Endothelial cell (in vitro differentiated cells): ENCODE data around the gene KMT2E. TPM values are rescaled to one million over a fixed set of nuclear protein-coding genes. Genes with fewer than 3 reads are reported as not detected.

ENCODE experiments used
- DNase-seq: peaks from one replicate; pipeline ENCODE4 v3.0.0; 2021; ENCODE audit warnings: low spot score
- H3K27ac Mint-ChIP-seq: one replicate; pipeline ENCODE4 v1.8.0; 2021; ENCODE audit warnings: mixed read lengths, inconsistent platforms; ENCODE audit not compliant: unreplicated experiment
- H3K27me3 Mint-ChIP-seq: one replicate; pipeline ENCODE4 v1.8.0; 2021; ENCODE audit warnings: mild to moderate bottlenecking, moderate library complexity, mixed read lengths, inconsistent platforms; ENCODE audit not compliant: unreplicated experiment
- H3K36me3 Mint-ChIP-seq: one replicate; pipeline ENCODE4 v1.8.0; 2021; ENCODE audit warnings: mild to moderate bottlenecking, low read depth, mixed read lengths, inconsistent platforms; ENCODE audit not compliant: unreplicated experiment
- H3K4me1 Mint-ChIP-seq: one replicate; pipeline ENCODE4 v1.8.0; 2021; ENCODE audit warnings: mild to moderate bottlenecking, mixed read lengths, inconsistent platforms; ENCODE audit not compliant: unreplicated experiment
- H3K4me3 Mint-ChIP-seq: one replicate; pipeline ENCODE4 v1.8.0; 2021; ENCODE audit warnings: mild to moderate bottlenecking, mixed read lengths, inconsistent platforms; ENCODE audit not compliant: unreplicated experiment
- H3K9me3 Mint-ChIP-seq: one replicate; pipeline ENCODE4 v1.8.0; 2021; ENCODE audit warnings: mixed read lengths, inconsistent platforms; ENCODE audit not compliant: unreplicated experiment
- long read RNA-seq: library from polyadenylated mRNA; unstranded; transcript quantifications from one replicate; pipeline ENCODE4 v2.0.0, GENCODE V29; 2020; ENCODE audit not compliant: unreplicated experiment
- total RNA-seq: library from RNA; stranded (reverse); fragmentation: NEBNext Ultra II Directional; extraction: Animal tissue kit (Norgen Biotek cat#: 25700); gene quantifications from one replicate; pipeline ENCODE4 v1.2.1, GENCODE V29; 2021; ENCODE audit not compliant: unreplicated experiment
- TF ChIP-seq, protein P1 (sequence below): fragments of 200-600 bp; sonication (generic); IDR thresholded peaks from one replicate; pipeline ENCODE4 v1.5.0; 2021; ENCODE audit warnings: antibody characterized with exemption; ENCODE audit not compliant: unreplicated experiment

The KMT2E gene, protein sequence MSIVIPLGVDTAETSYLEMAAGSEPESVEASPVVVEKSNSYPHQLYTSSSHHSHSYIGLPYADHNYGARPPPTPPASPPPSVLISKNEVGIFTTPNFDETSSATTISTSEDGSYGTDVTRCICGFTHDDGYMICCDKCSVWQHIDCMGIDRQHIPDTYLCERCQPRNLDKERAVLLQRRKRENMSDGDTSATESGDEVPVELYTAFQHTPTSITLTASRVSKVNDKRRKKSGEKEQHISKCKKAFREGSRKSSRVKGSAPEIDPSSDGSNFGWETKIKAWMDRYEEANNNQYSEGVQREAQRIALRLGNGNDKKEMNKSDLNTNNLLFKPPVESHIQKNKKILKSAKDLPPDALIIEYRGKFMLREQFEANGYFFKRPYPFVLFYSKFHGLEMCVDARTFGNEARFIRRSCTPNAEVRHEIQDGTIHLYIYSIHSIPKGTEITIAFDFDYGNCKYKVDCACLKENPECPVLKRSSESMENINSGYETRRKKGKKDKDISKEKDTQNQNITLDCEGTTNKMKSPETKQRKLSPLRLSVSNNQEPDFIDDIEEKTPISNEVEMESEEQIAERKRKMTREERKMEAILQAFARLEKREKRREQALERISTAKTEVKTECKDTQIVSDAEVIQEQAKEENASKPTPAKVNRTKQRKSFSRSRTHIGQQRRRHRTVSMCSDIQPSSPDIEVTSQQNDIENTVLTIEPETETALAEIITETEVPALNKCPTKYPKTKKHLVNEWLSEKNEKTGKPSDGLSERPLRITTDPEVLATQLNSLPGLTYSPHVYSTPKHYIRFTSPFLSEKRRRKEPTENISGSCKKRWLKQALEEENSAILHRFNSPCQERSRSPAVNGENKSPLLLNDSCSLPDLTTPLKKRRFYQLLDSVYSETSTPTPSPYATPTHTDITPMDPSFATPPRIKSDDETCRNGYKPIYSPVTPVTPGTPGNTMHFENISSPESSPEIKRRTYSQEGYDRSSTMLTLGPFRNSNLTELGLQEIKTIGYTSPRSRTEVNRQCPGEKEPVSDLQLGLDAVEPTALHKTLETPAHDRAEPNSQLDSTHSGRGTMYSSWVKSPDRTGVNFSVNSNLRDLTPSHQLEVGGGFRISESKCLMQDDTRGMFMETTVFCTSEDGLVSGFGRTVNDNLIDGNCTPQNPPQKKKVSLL (N-terminal part only)
- total RNA-seq = 71.0 TPM
- long read RNA-seq, partial matches to known transcripts = 15 of 44 reads
- long read RNA-seq, other reads (novel, unspliced or antisense) = 25 of 44 reads

DNA sequence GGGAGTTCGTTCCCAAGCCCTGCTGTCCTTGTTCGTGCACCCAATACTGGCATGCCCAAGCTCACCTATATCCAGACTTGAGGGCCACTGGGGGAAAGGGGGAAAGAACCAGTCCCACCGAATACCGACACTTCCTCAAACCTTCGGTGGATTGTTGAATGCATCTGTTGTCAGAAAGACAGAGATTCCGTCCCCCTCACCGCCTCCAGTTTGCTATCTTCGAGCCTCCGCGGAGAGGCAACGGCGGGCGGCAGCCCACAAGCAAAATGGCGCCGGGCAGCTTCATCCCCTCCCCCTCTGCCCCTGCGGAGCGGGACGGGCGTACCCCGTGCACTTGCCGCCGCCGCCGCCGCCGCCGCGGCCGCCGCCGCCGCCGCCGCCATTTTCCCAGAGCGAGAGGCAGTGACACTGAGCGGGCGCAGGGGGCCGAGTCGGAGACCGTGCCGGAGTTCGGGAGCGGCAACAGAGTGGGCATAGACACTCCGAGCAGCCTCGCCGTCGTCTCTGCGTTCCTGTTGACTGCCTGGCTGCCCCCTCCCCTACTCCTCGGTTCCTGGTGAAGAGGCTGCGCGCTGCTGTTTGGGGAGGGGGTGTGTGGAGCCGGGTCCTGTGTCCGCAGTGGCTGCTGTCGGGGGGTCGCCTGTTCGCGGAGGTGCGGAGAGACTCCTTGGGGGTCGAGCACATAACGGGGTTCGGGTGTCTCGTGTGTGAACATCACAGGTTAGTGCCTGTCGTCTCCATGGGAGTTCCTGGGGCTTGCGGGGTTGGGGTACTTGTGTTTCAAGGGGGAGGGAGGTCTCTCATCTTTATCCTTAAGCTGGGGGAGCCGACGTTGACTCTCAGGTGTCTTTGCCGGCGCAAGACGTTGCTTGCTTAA lies at the start of gene KMT2E:
Gene KMT2E (plus strand): TSS at position 390 of the 877 bp plus-strand sequence. CDS start 26,748 bp downstream, outside the sequence.
- DNase-seq = peak; percentile 96
- Mint-ChIP-seq H3K36me3 (peaks cover 20% of the 10 kb centered on the region), H3K9me3 (peaks cover 4% of the 10 kb centered on the region), H3K4me1 (peaks cover 46% of the 10 kb centered on the region), H3K4me3 (peak within 1 kb of the TSS; percentile 100), H3K27me3 (peaks cover 33% of the 10 kb centered on the region), H3K27ac (peak within 1 kb of the TSS; percentile 100)
- TF ChIP-seq, protein P1, sequence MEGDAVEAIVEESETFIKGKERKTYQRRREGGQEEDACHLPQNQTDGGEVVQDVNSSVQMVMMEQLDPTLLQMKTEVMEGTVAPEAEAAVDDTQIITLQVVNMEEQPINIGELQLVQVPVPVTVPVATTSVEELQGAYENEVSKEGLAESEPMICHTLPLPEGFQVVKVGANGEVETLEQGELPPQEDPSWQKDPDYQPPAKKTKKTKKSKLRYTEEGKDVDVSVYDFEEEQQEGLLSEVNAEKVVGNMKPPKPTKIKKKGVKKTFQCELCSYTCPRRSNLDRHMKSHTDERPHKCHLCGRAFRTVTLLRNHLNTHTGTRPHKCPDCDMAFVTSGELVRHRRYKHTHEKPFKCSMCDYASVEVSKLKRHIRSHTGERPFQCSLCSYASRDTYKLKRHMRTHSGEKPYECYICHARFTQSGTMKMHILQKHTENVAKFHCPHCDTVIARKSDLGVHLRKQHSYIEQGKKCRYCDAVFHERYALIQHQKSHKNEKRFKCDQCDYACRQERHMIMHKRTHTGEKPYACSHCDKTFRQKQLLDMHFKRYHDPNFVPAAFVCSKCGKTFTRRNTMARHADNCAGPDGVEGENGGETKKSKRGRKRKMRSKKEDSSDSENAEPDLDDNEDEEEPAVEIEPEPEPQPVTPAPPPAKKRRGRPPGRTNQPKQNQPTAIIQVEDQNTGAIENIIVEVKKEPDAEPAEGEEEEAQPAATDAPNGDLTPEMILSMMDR = no peak

DNA sequence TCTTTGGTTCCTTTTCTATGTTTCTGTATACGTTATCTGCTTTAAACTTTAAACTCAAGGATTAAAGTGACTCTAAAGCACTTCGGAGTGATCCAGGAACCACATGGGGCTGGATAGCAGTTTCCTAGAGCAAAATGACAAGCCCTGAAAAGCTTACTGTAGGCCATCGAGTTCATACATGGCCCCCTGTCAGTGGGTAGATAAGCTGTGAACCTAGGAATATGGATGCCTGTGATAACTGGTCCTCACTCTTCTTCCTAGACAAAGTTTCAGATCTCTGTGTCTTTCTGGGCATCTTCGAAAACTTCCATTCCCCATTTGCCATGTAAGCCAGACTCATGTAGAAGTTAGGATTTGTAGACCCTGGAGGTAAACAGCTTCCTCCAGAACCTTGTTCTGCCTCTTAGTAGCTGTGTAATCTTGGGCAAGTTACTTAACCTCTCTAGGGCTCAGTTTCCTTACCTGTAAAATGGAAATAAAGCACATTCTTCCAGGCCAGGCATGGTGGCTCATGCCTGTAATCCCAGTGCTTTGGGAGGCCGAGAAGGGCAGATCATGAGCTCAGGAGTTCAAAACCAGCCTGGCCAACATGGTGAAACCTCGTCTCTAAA lies 49.3 kb upstream of the KMT2E start:
- H3K27ac Mint-ChIP-seq = no peak overlapping the region
- no peak overlapping the region for H3K4me3 Mint-ChIP-seq
- peaks cover 4% of the 10 kb centered on the region for H3K36me3 Mint-ChIP-seq
- H3K27me3 Mint-ChIP-seq = peaks cover 11% of the 10 kb centered on the region
- TF ChIP-seq, protein P1 = no peak
- H3K4me1 Mint-ChIP-seq = peaks cover 15% of the 10 kb centered on the region
- H3K9me3 Mint-ChIP-seq = no peaks in the 10 kb centered on the region
- no peak for DNase-seq

DNA sequence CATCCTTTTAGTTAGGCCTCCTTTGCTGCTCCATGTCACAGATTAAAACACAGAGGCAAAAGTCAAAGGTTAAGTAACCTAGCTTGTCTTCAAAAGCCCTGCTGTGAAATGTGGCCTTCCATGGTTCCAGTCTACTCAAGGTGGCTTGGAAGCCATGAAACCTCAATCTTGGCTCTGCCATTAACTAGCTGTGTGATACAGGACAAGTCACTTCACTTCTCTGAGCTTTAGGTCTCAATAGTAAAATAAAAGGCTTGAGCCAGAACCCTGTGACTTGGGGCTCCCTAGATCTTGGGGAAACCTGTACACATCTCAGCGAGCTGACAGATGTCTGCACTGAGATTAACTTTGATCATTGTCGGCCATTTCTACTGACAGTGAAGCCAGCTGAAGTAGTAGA lies 48.0 kb upstream of the KMT2E start:
- Mint-ChIP-seq H3K27me3 (peaks cover 11% of the 10 kb centered on the region), H3K9me3 (no peaks in the 10 kb centered on the region), H3K4me3 (no peak overlapping the region), H3K27ac (no peak overlapping the region), H3K36me3 (peaks cover 4% of the 10 kb centered on the region), H3K4me1 (peaks cover 12% of the 10 kb centered on the region)
- TF ChIP-seq, protein P1 = no peak
- no peak for DNase-seq

DNA sequence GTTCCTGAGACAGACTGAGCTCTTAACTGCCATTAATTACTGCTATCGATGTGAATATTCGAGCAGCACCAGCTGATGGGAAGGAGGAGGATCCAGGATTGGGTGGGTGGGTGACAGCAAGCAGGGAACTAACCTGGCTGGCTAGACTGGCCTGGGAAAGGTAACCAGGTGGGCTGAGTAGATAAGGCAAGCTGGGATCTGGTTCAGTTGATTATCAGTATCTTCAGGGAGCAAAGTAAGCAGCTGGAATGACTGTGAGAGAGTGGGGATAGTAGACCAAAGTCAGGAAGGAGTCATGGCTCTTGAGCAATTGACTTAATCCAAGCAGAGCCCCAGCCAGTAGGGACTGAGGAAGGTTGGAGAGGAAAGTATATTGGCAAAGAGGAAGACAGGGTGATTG lies 46.9 kb upstream of the KMT2E start:
- DNase-seq = no peak
- H3K4me1 Mint-ChIP-seq = peaks cover 8% of the 10 kb centered on the region
- H3K9me3 Mint-ChIP-seq = no peaks in the 10 kb centered on the region
- H3K27ac Mint-ChIP-seq = peak overlapping the region; percentile 1
- TF ChIP-seq, protein P1 = no peak
- peaks cover 4% of the 10 kb centered on the region for H3K36me3 Mint-ChIP-seq
- H3K27me3 Mint-ChIP-seq = peaks cover 8% of the 10 kb centered on the region
- H3K4me3 Mint-ChIP-seq = no peak overlapping the region
